M059J (cell line): Measurements from ENCODE around the gene SIRT2. TPM values are rescaled to one million over a fixed set of nuclear protein-coding genes. Genes with fewer than 3 reads are reported as not detected.

Source experiments
- DNase-seq: peaks from one replicate; pipeline ENCODE4 v3.0.0-alpha.2; 2012; ENCODE audit warnings: low read depth
- total RNA-seq: library from RNA; depleted of rRNA; stranded (reverse); fragments of >200 nt; shearing (Covaris generic); gene quantifications from 2 replicates; pipeline ENCODE4 v1.2.3, GENCODE V29; 2014

The SIRT2 gene
- total RNA-seq, 1 experiment from 2014 or later: 63.3 TPM

GRCh38 chr19:38920602-38921419 is 21.4 kb upstream of the SIRT2 start:
- DNase-seq: no peak

- DNase-seq: no peak
Measured at GRCh38 chr19:38919837-38920601, 20.6 kb upstream of the SIRT2 start.

GRCh38 chr19:38918526-38918925 is 19.1 kb upstream of the SIRT2 start:
- no peak for DNase-seq

DNA sequence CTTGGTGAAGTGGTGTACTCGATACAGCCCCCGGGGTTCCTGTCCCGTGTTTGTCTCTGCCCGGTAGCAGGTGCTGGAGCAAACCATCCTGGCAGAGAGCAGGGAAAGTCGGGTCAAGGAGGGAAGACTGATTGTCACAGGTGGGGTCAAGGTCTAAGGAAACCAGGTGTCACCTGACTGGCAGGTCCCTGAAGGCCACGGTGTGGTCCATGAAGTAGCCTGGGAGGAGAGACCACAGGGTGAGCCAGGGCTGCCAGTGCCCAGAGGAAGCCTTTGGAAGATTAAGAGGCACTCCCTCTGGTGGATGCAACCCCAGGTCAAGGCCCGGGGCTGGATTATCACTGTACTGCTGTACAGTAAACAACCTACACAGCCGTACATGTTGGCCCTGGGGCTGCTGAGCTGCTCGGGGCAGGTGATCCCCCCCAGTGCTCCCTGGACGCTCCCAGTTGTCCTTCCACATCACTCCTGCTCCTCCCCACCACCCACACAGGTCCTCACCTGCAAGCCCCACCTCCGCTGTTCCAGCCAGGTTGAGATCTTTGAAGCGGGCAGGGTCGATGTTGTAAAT is 18.6 kb upstream of the SIRT2 start:
- peak; percentile 26 for DNase-seq

DNA sequence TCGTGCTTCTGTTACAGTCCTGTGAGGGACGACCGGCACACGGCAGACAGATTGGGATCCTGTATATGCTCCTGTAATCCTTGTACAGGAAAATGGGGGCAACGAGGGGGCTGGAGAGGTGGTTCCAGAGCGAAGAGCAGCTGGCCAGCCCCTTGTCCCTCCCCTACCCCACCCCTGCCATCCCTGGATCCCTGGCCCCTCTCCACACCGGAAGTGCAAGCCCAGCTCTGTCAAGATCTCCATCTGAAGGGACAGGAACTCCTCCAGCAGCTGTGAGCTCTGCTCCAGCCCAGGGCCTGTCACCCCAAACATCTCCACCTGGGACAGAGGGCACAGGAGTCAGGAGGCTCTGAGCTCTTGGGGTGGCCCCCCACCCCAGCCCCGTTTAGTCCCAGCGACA is 18.1 kb upstream of the SIRT2 start:
- no peak for DNase-seq

- DNase-seq: no peak
Measured at GRCh38 chr19:38915329-38916321, 16.2 kb upstream of the SIRT2 start.

- no peak for DNase-seq
Measured at GRCh38 chr19:38913958-38914357, 14.5 kb upstream of the SIRT2 start.

DNA sequence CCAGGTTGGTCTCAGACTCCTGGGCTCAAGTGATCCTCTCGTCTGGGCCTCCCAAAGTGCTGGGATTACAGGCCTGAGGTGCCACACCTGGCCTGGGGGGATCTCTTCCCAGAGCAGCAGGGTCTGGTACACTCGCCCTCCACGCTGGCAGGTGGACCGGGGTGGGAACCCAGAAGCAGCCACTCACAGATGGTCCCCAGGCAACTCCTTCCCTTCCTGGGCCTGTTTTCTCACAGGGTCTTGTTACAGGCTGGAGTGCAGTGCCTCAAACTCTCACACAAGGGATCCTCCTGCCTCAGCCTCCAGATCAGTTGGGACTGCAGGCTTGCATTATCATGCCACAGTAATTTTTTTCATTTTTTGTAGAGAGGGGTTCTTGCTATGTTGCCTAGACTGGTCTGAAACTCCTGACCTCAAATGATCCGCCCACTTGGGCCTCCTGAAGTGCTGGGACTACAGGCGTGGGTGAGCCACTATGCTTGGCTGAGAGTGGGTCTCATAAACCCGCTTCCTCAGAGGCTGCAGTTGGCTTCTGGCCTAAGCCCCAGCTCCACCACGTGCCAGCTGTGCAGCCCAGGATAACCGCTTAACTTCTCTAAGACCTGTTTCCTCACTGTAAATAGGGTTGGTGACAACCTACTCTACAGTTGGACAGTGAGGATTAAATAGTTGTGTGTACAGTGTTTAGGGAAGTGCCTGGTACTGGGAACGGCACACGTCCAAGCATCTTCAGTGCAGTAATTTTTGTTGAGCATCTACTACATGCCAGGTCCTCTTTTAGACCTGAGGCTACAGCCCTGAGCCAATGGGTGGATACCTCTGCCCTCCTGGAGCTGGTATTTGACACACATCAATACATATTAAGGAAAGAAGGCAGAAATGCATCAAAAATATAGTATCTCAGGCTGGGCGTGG is 13.4 kb upstream of the SIRT2 start:
- DNase-seq: no peak

- DNase-seq: no peak
Measured at GRCh38 chr19:38911388-38912001, 12.1 kb upstream of the SIRT2 start.

- DNase-seq: no peak
Measured at GRCh38 chr19:38910488-38910887, 11.1 kb upstream of the SIRT2 start.

GRCh38 chr19:38908911-38909310 is 9.5 kb upstream of the SIRT2 start:
- DNase-seq: no peak

- no peak for DNase-seq
Measured at GRCh38 chr19:38907670-38908069, 8.3 kb upstream of the SIRT2 start.

DNA sequence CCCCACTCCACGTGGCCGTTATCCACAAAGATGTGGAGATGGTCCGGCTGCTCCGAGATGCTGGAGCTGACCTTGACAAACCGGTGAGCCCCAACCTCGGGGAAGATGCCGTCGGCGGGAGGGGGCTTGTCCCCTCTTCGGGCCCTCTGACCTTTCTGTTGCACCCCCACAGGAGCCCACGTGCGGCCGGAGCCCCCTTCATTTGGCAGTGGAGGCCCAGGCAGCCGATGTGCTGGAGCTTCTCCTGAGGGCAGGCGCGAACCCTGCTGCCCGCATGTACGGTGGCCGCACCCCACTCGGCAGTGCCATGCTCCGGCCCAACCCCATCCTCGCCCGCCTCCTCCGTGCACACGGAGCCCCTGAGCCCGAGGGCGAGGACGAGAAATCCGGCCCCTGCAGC is 7.8 kb upstream of the SIRT2 start:
- no peak for DNase-seq

DNA sequence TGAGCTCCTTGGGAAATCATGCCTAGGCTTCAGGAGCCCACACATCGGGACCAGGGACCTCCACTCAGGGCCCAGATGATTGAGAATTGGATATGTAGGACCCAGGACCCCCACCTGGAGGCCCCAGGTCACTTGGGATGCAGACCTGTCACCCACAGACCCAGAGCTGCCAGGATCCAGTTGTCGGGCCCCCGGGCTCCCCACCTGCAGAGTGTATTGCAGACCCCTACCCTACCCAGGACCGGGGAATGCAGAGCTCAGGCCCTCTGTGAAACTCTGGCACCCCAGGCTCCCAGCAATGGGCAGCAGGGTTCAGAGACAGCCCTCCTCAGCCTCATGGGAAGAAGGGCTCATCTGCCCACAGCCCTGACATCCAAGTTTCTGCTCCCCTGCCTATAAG is 6.2 kb upstream of the SIRT2 start:
- DNase-seq: no peak

GRCh38 chr19:38904581-38905539 is 5.4 kb upstream of the SIRT2 start:
- DNase-seq: no peak

DNA sequence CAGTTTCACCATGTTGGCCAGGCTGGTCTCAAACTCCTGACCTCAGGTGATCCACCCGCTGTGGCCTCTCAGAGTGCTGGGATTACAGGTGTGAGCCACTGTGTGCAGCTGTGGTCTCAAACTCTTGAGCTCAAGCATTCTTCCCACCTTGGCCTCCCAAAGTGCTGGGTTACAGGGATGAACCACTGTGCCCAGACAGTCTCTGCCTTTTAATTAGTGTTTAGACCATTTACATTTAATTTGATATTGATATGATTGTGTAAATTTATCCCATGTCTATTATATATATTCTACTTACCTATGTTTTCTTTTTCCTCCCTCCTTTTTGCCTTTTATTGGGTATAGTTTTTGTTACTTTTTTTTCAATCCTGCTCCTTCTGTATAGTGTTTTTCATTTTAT is 2.3 kb upstream of the SIRT2 start:
- no peak for DNase-seq

GRCh38 chr19:38900743-38901190 is 1.3 kb upstream of the SIRT2 start:
- no peak for DNase-seq

DNA sequence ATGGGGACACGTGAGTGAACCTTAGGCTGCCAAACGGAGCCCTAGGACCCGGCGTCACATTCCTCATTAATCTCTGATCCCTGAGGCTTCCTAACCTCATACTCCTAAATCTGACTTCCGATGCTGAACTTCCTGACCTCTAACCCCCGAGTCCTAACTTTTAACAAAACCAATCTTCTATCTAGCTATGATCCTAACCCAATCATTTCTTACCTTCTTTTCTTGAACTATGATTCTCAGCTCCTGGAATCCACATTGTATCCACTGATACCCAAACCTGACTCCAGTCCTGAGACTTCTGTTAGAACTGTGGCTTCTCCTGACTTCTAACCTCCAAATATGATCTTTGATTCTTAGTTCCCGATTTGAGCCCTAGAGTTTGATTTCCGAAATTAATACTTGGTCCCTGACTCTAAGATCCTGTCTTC is 798 bp upstream of the SIRT2 start:
- no peak for DNase-seq
